ENCODE data around the gene FBH1. TPM values are rescaled to one million over a fixed set of nuclear protein-coding genes. Genes with fewer than 3 reads are reported as not detected.
"Not testable (repeated sequence)": the region's sequence is repeated elsewhere in the genome, so short reads cannot be mapped to it uniquely, and the experiment has no call there.

Gene FBH1
- total RNA-seq, 1 donor from 2014 or later = 71.5 TPM

GRCh38 chr10:5858811-5859210, 31.2 kb upstream of the FBH1 start:
- no peaks in the 10 kb centered on the region for H3K27me3 ChIP-seq (ENCODE audit: insufficient read depth, low read length)
- no peaks in the 10 kb centered on the region for H4K20me1 ChIP-seq (ENCODE audit: insufficient read depth, low read length)
- Mint-ChIP-seq H3K4me1 (ENCODE audit: low read depth, unreplicated experiment) (peaks cover 7% of the 10 kb centered on the region), H3K27me3 (ENCODE audit: low read depth, unreplicated experiment) (peaks cover 6% of the 10 kb centered on the region), H3K9me3 (ENCODE audit: unreplicated experiment) (peaks cover 4% of the 10 kb centered on the region), H3K4me3 (ENCODE audit: unreplicated experiment) (no peak overlapping the region), H3K36me3 (ENCODE audit: low read depth, unreplicated experiment) (no peaks in the 10 kb centered on the region), H3K27ac (ENCODE audit: unreplicated experiment) (no peak overlapping the region)
- no peak overlapping the region for H3K4me3 ChIP-seq (ENCODE audit: insufficient read depth, low read depth, low read length)
- H2AFZ ChIP-seq (ENCODE audit: low read depth, low read length) = no peak overlapping the region
- no peak overlapping the region for H3K4me2 ChIP-seq (ENCODE audit: low read length)
- no peak for FAIRE-seq
- no peak for TF ChIP-seq EZH2 (IDR thresholded peaks at IDR 0.05; ENCODE audit: insufficient read depth, low read length)
- TF ChIP-seq CTCF (IDR thresholded peaks at IDR 0.05; ENCODE audit: insufficient read depth, low read depth, low read length) = no peak
- no peaks in the 10 kb centered on the region for H3K4me1 ChIP-seq (ENCODE audit: insufficient read depth, low read length)
- H3K9ac ChIP-seq (ENCODE audit: low read length) = no peak overlapping the region
- no peak overlapping the region for H3K27ac ChIP-seq (ENCODE audit: low read depth, low read length)
- H3K79me2 ChIP-seq (ENCODE audit: insufficient read depth, low read length) = no peaks in the 10 kb centered on the region
- no peak for DNase-seq (ENCODE audit: low read depth)
- no peaks in the 10 kb centered on the region for H3K36me3 ChIP-seq (ENCODE audit: insufficient read depth, low read length)
- no peaks in the 10 kb centered on the region for H3K9me3 ChIP-seq (ENCODE audit: insufficient read depth, low read depth, low read length)

GRCh38 chr10:5860066-5860465, 30.0 kb upstream of the FBH1 start:
- Histone ChIP-seq H3K27ac (ENCODE audit: low read depth, low read length) (no peak overlapping the region), H3K4me3 (ENCODE audit: insufficient read depth, low read depth, low read length) (no peak overlapping the region), H3K4me1 (ENCODE audit: insufficient read depth, low read length) (no peaks in the 10 kb centered on the region), H3K9me3 (ENCODE audit: insufficient read depth, low read depth, low read length) (no peaks in the 10 kb centered on the region), H3K4me2 (ENCODE audit: low read length) (no peak overlapping the region), H3K36me3 (ENCODE audit: insufficient read depth, low read length) (no peaks in the 10 kb centered on the region), H3K27me3 (ENCODE audit: insufficient read depth, low read length) (no peaks in the 10 kb centered on the region), H3K79me2 (ENCODE audit: insufficient read depth, low read length) (no peaks in the 10 kb centered on the region), H2AFZ (ENCODE audit: low read depth, low read length) (no peak overlapping the region), H4K20me1 (ENCODE audit: insufficient read depth, low read length) (no peaks in the 10 kb centered on the region), H3K9ac (ENCODE audit: low read length) (no peak overlapping the region)
- Mint-ChIP-seq H3K4me1 (ENCODE audit: low read depth, unreplicated experiment) (peaks cover 7% of the 10 kb centered on the region), H3K4me3 (ENCODE audit: unreplicated experiment) (no peak overlapping the region), H3K9me3 (ENCODE audit: unreplicated experiment) (peaks cover 11% of the 10 kb centered on the region), H3K36me3 (ENCODE audit: low read depth, unreplicated experiment) (no peaks in the 10 kb centered on the region), H3K27me3 (ENCODE audit: low read depth, unreplicated experiment) (peaks cover 6% of the 10 kb centered on the region), H3K27ac (ENCODE audit: unreplicated experiment) (no peak overlapping the region)
- FAIRE-seq (no peak), DNase-seq (ENCODE audit: low read depth) (no peak)
- TF ChIP-seq CTCF (IDR thresholded peaks at IDR 0.05; ENCODE audit: insufficient read depth, low read depth, low read length) (no peak), EZH2 (IDR thresholded peaks at IDR 0.05; ENCODE audit: insufficient read depth, low read length) (no peak)

- Histone ChIP-seq H3K9ac (ENCODE audit: low read length) (no peak overlapping the region), H4K20me1 (ENCODE audit: insufficient read depth, low read length) (no peaks in the 10 kb centered on the region), H3K4me1 (ENCODE audit: insufficient read depth, low read length) (no peaks in the 10 kb centered on the region), H3K4me3 (ENCODE audit: insufficient read depth, low read depth, low read length) (no peak overlapping the region), H3K36me3 (ENCODE audit: insufficient read depth, low read length) (no peaks in the 10 kb centered on the region), H3K27me3 (ENCODE audit: insufficient read depth, low read length) (no peaks in the 10 kb centered on the region), H2AFZ (ENCODE audit: low read depth, low read length) (no peak overlapping the region), H3K79me2 (ENCODE audit: insufficient read depth, low read length) (no peaks in the 10 kb centered on the region), H3K27ac (ENCODE audit: low read depth, low read length) (no peak overlapping the region), H3K4me2 (ENCODE audit: low read length) (no peak overlapping the region), H3K9me3 (ENCODE audit: insufficient read depth, low read depth, low read length) (no peaks in the 10 kb centered on the region)
- H3K36me3 Mint-ChIP-seq (ENCODE audit: low read depth, unreplicated experiment) = no peaks in the 10 kb centered on the region
- peak overlapping the region; percentile 18 for H3K27ac Mint-ChIP-seq (ENCODE audit: unreplicated experiment)
- H3K9me3 Mint-ChIP-seq (ENCODE audit: unreplicated experiment) = peaks cover 13% of the 10 kb centered on the region
- TF ChIP-seq CTCF (IDR thresholded peaks at IDR 0.05; ENCODE audit: insufficient read depth, low read depth, low read length) = no peak
- no peak for TF ChIP-seq EZH2 (IDR thresholded peaks at IDR 0.05; ENCODE audit: insufficient read depth, low read length)
- H3K4me1 Mint-ChIP-seq (ENCODE audit: low read depth, unreplicated experiment) = peaks cover 7% of the 10 kb centered on the region
- no peak for FAIRE-seq
- no peak for DNase-seq (ENCODE audit: low read depth)
- H3K27me3 Mint-ChIP-seq (ENCODE audit: low read depth, unreplicated experiment) = no peaks in the 10 kb centered on the region
- H3K4me3 Mint-ChIP-seq (ENCODE audit: unreplicated experiment) = no peak overlapping the region
Measured at GRCh38 chr10:5862360-5862961, 27.6 kb upstream of the FBH1 start.

- H3K36me3 ChIP-seq (ENCODE audit: insufficient read depth, low read length); H2AFZ ChIP-seq (ENCODE audit: low read depth, low read length): not testable (repeated sequence)
Measured at GRCh38 chr10:5862981-5863685, 26.9 kb upstream of the FBH1 start.

More at GRCh38 chr10:5862981-5863685, 26.9 kb upstream of the FBH1 start:
- not testable (repeated sequence) for H3K9me3 ChIP-seq (ENCODE audit: insufficient read depth, low read depth, low read length); H3K4me2 ChIP-seq (ENCODE audit: low read length); H3K36me3 Mint-ChIP-seq (ENCODE audit: low read depth, unreplicated experiment); H3K4me1 ChIP-seq (ENCODE audit: insufficient read depth, low read length); H3K9ac ChIP-seq (ENCODE audit: low read length); H3K4me1 Mint-ChIP-seq (ENCODE audit: low read depth, unreplicated experiment); H4K20me1 ChIP-seq (ENCODE audit: insufficient read depth, low read length); H3K27me3 ChIP-seq (ENCODE audit: insufficient read depth, low read length); H3K4me3 ChIP-seq (ENCODE audit: insufficient read depth, low read depth, low read length); H3K79me2 ChIP-seq (ENCODE audit: insufficient read depth, low read length); H3K27ac ChIP-seq (ENCODE audit: low read depth, low read length); H3K27ac Mint-ChIP-seq (ENCODE audit: unreplicated experiment); H3K27me3 Mint-ChIP-seq (ENCODE audit: low read depth, unreplicated experiment); FAIRE-seq; DNase-seq (ENCODE audit: low read depth)
- Mint-ChIP-seq H3K4me3 (ENCODE audit: unreplicated experiment) (peak overlapping the region; percentile 40), H3K9me3 (ENCODE audit: unreplicated experiment) (peaks cover 13% of the 10 kb centered on the region)
